HG03342 (cell line): ENCODE data around the gene EFCAB6.
A peak's percentile ranks its signal among the peaks of the same experiment; 100 is the strongest.

ENCODE experiments used
- ATAC-seq: cut with Tn5 transposase; IDR thresholded peaks from one replicate; pipeline ENCODE4 v1.9.1; 2021; ENCODE audit warnings: mild to moderate bottlenecking, moderate library complexity; ENCODE audit not compliant: unreplicated experiment

Gene EFCAB6, protein sequence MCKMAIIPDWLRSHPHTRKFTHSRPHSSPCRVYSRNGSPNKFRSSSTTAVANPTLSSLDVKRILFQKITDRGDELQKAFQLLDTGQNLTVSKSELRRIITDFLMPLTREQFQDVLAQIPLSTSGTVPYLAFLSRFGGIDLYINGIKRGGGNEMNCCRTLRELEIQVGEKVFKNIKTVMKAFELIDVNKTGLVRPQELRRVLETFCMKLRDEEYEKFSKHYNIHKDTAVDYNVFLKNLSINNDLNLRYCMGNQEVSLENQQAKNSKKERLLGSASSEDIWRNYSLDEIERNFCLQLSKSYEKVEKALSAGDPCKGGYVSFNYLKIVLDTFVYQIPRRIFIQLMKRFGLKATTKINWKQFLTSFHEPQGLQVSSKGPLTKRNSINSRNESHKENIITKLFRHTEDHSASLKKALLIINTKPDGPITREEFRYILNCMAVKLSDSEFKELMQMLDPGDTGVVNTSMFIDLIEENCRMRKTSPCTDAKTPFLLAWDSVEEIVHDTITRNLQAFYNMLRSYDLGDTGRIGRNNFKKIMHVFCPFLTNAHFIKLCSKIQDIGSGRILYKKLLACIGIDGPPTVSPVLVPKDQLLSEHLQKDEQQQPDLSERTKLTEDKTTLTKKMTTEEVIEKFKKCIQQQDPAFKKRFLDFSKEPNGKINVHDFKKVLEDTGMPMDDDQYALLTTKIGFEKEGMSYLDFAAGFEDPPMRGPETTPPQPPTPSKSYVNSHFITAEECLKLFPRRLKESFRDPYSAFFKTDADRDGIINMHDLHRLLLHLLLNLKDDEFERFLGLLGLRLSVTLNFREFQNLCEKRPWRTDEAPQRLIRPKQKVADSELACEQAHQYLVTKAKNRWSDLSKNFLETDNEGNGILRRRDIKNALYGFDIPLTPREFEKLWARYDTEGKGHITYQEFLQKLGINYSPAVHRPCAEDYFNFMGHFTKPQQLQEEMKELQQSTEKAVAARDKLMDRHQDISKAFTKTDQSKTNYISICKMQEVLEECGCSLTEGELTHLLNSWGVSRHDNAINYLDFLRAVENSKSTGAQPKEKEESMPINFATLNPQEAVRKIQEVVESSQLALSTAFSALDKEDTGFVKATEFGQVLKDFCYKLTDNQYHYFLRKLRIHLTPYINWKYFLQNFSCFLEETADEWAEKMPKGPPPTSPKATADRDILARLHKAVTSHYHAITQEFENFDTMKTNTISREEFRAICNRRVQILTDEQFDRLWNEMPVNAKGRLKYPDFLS (N-terminal part only)

DNA sequence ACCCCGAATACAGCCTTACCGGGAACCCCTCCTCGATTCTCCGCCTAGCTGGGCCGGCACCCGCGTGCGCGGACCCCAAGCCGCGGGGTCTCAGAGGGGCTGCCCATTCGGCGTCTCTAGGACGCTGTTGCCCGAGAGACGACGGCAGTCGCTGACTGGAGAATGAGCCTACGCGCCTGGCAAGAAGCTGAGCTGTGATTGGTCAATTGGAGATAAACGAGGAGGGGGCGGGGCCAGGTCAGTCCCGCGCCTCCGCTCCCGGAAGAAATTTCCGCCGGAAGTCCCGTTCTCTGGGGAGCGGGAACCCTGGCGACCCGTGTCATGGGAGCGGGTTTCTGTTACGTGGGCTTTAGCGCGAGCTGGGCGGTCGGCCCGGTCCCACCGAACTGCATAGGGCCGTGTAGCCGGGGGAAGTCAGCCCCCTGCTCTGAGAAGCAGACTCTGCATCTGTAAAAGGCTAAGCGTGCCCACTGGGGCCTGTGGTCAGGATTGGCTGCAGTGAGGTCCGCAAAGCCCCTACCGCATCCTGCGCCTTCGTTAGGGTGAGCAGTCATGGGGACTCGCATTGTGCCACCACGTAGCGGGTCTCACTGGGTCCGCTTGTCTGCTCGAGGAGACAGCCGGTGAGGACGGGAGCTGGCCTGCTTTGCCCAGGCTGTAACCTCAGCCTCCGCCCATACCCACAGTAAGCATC is at the start of gene EFCAB6:
TSS of gene EFCAB6 (minus strand) at position 157 of the 694 bp plus-strand sequence. CDS start 29,987 bp downstream, outside the sequence.
- peak; percentile 85 for ATAC-seq

DNA sequence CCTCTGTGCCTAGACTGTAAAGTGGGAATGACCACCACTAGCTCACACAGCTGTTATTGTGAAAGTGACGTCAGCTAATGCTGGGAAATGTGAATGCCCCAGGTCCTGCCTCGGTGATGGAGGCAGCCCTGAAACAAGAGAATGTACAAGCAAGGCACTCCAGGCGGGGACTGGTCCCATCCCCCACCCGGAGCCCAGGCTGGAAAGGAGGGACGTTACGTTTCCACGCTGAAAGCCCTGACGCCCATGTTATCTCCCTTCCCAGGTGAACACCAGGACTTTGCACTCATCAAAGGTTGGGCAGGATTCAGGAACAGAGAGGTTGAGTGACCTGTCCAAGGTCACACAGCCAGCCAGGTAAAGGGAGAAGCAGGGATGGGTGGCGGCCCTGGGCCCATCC is 49.4 kb upstream of the EFCAB6 start:
- ATAC-seq, result no peak

DNA sequence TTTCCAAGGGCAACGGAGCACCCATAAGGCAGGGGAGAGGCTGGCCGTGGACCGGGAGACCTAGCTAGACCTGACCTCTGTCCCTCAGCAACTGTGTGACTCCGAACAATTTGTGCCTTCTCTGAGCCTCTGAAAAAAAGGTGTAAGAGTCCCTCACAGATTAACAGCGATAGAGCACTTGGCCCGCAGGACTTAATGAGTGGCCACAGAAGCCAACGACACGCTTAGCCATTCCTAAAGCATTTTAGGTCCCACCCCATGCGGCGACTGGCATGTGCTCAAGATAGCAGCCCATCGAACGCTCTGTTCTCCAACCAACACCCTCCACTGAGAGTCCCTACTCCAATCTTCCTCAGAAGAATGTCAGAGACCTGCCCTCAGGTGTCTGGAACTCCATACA is 48.7 kb upstream of the EFCAB6 start:
- ATAC-seq, result no peak

DNA sequence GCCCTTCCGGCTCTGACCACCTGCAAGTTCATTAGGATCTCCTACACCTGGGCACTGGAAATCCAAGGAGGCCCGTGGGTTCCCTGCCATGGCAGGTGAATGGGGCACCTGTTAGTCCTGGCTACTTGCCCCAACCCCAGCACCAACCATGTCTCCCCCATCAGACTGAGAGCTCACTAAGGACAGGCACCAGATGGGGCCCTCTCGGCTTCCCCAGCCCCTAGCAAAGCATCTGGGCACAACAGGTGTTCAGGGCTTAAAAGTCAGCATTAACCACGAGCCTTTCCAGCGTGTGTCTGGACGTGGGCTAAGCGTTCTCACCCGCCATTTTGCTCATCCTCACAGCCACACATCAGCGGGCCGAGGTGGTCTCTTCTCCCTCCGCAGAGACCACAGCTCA is 48.0 kb upstream of the EFCAB6 start:
- no peak for ATAC-seq

DNA sequence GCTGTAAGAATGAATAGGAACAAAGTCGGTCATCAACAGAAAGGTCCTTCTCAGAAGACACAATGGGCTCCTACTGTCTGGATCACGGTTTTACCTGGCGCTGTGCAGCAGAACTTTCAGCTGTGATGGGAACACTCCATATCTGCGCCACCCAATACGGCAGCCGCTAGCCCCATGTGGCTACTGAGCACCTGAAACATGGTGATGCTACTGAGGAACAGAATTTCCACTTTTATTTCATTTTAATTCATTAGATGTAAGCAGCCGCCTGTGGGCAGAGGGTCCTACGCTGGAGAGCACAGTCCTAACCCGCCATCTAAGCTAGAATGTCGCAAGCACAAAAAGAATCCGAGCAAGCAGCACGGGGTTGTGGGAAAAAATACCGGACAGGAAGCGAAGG is 47.5 kb upstream of the EFCAB6 start:
- ATAC-seq, result no peak

DNA sequence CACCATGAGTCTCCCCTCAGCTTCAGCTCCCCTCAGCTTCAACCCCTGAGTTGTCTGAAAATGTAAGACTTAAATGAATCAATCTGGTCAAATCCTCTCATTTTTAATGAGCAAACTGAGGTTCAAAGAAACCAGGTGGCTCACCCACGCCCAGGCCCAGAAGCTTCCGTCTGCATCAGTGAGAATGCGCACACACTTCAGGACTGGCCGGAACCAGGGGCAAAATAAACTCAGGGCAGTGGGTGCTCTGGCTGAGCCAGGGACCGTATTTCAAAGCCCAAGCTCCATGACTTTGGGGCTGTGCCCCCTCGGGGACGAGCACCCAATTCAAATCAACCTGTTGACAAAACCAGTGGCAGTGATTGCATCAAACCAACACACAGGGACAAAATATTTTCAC is 47.1 kb upstream of the EFCAB6 start:
- ATAC-seq, result no peak

DNA sequence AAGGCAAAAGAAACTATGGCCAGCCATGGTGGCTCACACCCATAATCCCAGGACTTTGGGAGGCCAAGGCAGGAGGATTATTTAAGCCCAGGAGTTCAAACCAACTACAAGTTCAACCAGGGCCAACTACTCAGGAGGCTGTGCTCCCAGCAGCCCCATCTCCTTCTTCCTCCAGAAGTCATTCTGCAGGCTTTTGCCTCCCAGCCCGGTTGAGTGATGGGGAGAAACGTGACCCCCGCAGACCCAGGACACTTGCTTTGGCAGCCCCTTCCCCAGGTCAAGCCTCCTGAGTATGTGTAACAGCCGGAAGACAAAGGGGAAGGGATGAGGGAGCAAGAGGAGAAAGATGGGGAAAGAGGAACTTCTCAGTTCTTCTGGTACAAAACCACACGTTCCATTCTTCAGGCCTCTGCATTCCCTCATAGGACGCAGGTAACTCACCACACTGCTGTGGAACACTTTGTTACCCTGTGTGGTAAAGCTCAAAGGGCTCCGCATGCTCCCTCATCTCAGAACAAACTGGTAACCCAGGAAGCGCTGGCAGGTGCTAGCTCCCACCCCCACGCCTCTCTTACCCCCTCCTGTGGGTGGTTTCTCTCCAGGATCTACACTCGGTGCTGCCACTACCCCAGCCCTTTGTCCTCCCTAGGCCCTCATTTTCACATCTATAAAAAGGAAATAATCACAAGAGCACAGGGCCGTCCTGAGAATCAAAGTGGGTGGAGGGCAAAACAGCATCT is 46.2 kb upstream of the EFCAB6 start:
- ATAC-seq, result no peak

DNA sequence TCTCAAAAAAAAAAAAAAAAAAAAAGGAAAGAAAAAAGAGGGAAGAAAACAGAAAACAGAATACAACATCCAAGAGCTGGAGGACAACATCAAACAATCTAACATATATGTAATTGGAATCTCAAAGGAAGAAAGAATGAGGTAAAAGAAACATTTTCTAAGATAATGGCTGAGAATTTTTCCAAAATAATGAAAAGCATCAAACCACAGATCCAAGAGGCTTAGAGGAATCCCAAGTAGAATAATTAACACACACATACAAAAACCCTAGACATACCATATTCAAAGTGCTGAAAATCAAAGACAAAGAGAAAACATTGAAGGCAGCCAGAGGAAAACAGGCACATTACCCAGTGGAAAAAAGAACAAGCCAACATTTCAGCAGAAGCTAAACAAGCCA is 45.3 kb upstream of the EFCAB6 start:
- no peak for ATAC-seq

DNA sequence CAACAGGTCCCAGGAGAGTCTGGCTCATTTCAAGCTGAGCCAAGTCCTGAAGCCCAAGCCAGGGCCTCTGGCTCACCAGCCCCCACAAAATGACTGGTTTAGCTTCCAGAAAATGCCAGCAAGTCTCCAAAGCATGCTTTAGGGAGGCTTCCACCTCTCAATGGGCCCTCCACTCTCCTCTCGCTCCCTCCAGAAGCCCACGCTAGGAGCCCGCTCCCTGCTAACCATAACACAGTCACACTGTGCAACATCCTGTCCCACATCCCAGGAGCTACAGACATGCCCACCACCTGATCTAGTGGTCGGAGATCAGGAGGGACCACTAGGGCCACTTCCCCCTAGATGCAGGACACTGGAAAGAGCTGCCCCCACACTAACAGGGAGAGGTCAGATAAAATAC is 43.3 kb upstream of the EFCAB6 start:
- ATAC-seq, result no peak

DNA sequence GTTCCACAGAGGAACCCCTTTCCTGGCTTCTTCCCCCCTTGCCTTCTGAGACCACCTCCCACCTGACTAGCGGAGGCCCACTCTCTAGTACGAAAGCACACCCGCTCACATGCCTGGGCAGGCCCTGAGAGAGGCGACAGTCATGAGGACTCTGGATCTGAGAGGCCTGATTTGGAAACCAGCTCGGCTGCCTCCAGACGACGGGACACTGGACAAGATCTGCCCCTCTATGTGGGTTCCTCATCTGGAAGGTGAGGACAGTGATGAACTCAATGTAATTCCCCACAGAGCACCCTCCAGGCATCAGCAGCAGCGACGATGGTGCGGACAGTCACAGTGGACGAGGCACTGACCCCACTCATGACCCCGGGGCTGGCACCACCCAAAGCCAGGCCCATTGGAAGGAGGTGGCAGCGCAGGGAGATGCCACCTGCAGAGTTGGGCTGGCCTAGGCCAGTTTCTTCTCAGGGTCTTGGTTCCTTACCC is 42.7 kb upstream of the EFCAB6 start:
- no peak for ATAC-seq

DNA sequence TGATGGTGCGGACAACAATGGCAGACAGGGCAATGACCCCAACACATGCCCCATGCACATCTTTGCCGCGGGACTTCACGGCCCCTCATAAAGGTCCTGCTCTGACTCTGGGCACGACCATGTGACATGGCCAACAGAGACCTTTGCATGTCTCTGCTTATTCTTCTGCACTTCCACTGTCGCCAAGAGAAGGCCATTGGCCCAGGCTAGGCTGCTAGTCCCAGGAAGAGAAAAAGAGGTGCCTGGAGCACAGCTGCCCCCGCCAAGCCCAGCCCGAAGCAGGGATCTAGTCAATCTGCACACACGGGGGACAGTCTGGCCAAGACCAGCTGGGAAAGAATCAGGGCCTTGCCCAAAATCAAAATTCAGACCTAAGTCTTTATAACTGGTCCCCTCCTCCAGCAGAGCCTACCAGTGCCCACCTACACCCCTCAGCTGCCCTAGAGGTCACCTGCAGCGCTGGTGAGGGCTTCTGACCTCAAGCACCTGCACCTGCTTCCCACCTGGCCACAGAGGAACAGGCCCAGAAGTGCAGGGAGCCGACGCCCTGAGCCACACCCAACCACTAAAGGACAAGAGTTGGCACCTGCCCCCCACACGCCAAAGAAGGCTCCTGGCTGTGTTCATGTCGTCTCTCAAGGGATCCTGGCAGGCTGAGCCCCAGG is 42.1 kb upstream of the EFCAB6 start:
- no peak for ATAC-seq

DNA sequence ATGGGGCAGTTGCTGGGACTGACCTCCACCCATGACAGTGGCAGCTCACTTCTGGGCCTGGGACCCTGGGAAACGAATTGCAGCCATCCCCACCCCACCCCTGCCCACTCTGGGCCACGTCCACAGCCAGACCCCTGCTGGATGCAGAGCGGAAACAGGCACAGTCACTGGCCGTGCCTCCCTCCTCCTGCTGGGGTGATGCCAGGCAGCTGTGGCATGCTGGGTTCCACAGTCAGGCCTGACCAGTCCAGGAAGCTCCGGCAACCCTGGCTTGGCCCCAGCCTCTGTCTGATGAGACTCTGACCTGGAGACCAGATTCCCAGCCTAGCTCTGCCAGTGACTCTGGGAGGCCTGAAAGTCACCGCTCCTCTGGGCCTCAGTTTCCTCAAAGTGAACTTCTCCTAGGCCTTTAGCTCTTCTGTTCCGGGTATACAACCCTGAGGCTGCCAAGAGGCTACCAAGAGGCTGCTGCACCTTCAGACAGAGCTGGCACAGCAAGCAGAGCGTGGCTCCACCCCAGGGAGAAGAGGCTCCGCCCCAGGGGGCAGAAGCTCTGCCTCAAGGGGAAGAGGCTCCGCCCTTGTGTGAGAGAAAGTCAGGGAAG is 41.3 kb upstream of the EFCAB6 start:
- no peak for ATAC-seq

DNA sequence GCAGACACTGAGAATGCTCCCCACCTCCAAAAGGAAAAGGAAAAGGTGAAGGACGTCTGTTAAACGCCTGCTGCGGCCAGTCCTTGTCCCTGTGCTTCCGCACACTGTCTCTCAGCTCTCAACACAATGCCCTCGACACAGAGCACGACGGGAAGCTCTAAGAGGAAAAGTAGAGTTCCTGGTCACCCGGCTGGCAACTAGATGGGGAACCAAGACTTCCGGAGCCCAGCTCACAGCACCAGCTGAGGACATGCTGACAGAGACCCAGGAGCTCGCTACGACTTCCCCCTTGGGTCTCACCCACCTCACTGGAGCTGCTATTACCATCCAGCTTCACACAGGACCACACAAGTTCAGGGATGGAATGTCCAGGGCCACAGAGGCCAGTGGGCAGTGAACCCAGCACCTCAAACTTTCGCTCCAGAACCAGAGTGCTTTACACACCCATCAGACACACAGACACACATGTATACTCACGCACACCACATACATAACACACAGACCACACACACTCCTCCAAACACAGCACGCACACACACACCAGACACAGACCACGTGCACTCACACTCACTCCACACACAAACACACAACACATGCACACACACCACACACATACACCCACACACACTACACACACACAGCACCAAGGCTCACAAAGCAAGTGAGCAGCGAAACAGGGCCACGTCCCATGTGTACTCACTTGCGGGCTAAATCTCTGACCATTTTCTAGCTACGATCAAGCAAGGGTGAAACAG is 40.6 kb upstream of the EFCAB6 start:
- no peak for ATAC-seq

DNA sequence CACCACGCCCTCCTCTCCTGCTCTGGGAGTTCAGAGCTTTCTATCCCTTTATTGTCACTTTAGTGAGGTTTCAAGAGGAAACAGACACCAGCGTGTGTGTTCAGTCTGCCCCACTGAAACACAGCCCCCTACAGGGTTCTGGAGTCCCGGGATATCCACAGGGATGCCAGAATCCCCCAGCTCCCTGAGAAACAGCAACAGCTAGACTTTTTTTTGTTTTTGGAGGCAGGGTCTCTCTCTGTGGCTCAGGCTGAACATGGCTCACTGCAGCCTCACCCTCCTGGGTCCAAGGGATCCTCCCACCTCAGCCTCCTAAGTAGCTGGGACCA is 39.8 kb upstream of the EFCAB6 start:
- ATAC-seq, result no peak

DNA sequence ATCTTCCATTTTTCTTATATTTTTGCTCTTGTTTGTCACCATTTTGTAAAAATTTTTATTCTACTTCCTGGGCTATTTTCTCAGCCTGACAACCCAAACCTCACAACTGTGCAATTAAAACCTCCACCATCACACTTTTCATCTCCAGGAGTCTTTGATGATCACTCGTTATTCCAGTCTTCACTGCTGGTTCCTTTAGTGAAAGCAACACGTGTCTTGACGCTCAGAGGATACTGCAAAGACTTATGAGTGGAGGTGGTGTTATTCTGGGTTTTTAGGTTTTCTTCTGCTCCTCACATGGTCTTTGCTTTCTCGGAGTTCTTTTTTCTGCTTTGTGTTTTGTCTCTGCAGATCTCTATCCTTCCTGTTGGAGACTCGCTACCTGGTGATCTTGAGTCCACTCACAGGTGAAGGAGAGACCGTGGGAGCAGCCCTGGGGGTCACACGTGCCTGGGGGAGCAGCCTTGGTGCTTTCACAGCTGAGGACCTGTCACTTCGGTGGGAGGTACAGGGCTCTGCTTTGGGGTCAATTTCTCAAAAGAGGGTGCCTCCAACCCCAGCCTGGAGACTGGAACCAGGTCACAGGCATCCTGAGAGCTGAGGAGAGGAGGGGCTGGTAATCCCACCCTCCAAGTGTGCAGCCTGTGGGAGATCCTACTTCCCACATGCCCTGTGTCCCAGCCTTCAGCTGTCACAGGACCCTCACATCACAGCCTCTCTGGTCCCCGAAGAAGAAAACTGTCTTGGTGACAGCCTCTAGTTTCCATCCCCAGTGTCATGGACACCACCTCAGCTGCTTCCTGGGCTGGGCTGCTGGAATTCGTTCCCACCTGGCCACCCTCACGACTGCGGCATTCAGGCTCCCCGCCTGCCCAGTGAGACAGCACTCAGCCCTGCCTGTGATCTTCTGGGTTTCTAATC is 39.2 kb upstream of the EFCAB6 start:
- ATAC-seq, result no peak

DNA sequence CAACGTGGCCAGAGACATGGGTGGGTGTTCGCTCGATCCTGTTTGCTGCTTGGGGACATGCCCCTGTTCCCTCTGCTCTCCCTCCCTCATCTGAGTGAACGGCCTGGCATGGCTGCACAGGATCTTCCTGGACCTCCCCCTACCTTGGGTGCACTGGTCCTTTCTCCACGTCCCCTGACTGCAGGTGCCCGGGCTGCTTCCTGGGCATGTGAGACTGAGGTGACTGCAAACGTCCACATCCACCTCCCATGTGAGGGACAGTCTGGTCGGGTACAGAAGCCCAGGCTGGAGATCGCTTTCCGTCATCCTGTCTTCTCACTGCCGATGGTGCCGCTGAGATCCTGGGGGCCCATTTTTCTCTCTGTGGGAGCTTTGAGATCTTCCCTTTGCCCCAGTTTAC is 38.4 kb upstream of the EFCAB6 start:
- no peak for ATAC-seq

DNA sequence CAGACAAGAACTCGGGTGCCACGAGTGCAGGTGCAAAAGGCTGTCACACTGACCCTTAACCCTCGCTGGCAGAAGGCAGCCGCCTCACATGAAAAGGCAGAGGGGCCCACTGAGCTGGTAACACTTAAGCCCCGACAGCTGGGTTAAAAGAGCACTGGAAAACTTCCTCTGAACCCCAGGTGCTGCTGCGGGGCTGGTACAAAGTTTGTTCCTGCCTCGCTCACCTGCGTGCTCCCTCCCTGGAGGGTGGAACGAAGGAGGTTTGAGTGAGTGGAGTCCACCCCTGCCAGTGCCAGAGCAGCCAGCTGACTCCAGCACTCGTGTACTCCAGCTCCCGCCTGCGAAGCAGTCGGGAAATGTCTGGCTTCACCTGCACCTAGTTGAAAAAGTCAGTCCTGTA is 37.6 kb upstream of the EFCAB6 start:
- ATAC-seq, result no peak
